CD14-positive monocyte (primary cell): Measurements from ENCODE around the gene FGF14. TPM values are rescaled to one million over a fixed set of nuclear protein-coding genes. Genes with fewer than 3 reads are reported as not detected.

Experiments used
- DNase-seq, 3 donors: peaks; one replicate each; pipeline ENCODE4 v3.0.0-alpha.2; 2011 to 2022
- H2AFZ ChIP-seq: 2 replicates; pipeline ENCODE4 v1.6.0; 2012; ENCODE audit warnings: mild to moderate bottlenecking, low read depth, low read length, inconsistent platforms; ENCODE audit not compliant: insufficient read depth, poor library complexity, severe bottlenecking
- H3K27ac ChIP-seq, 2 donors: 1 replicate in 1 of 2; 2 replicates in 1 of 2; pipeline ENCODE4 v1.5.1; 2012 to 2013; ENCODE audit warnings: low read length in 2 of 2, control low read depth in 1 of 2, inconsistent platforms in 1 of 2, low read depth in 1 of 2, mild to moderate bottlenecking in 1 of 2
- H3K27me3 ChIP-seq, 2 donors: one replicate each; pipeline versions ENCODE4 v1.6.0 to v1.6.1; 2011 to 2013; ENCODE audit warnings: low read length in 2 of 2; ENCODE audit not compliant: control insufficient read depth in 2 of 2, insufficient read depth in 2 of 2
- H3K36me3 ChIP-seq, 2 donors: replicated peaks in 1 of 2; 1 replicate in 1 of 2; 2 replicates in 1 of 2; pipeline versions ENCODE4 v1.5.1 to v1.6.1; 2012 to 2013; ENCODE audit warnings: low read length in 2 of 2, control low read depth in 1 of 2, inconsistent platforms in 1 of 2, mild to moderate bottlenecking in 1 of 2; ENCODE audit not compliant: insufficient read depth in 2 of 2, control insufficient read depth in 1 of 2
- H3K4me1 ChIP-seq, 2 donors: 1 replicate in 1 of 2; 2 replicates in 1 of 2; pipeline versions ENCODE4 v1.5.1 to v1.6.1; 2012 to 2013; ENCODE audit warnings: low read length in 2 of 2, control low read depth in 1 of 2, inconsistent platforms in 1 of 2, mild to moderate bottlenecking in 1 of 2, moderate library complexity in 1 of 2; ENCODE audit not compliant: insufficient read depth in 2 of 2, control insufficient read depth in 1 of 2
- H3K4me2 ChIP-seq: replicated peaks from 2 replicates; pipeline ENCODE3; 2012; ENCODE audit warnings: low read length, moderate library complexity, mild to moderate bottlenecking; ENCODE audit not compliant: poor library complexity, severe bottlenecking; ENCODE audit errors: extremely low read depth
- H3K4me3 ChIP-seq, 3 experiments: fragments of 200-600 bp in 1 of 3; sonication (generic) in 1 of 3; replicated peaks in 1 of 3; 1 replicate in 2 of 3; 2 replicates in 1 of 3; pipeline ENCODE4 v1.5.1; 2011 to 2013; ENCODE audit warnings: low read length in 3 of 3, mild to moderate bottlenecking in 3 of 3, control low read depth in 2 of 3, low read depth in 2 of 3, inconsistent platforms in 1 of 3, moderate library complexity in 1 of 3
- H3K79me2 ChIP-seq: 2 replicates; pipeline ENCODE4 v1.6.0; 2012; ENCODE audit warnings: mild to moderate bottlenecking, control low read depth, inconsistent platforms, low read length, moderate library complexity; ENCODE audit not compliant: insufficient read depth
- H3K9ac ChIP-seq: 2 replicates; pipeline ENCODE4 v1.6.0; 2017; ENCODE audit warnings: low read length, mild to moderate bottlenecking; ENCODE audit not compliant: insufficient read depth, poor library complexity, severe bottlenecking
- H3K9me3 ChIP-seq, 2 donors: replicated peaks in 1 of 2; 1 replicate in 1 of 2; 2 replicates in 1 of 2; pipeline versions ENCODE4 v1.5.1 to v1.6.1; 2012 to 2013; ENCODE audit warnings: low read length in 2 of 2, control low read depth in 1 of 2; ENCODE audit not compliant: control insufficient read depth in 1 of 2, insufficient read depth in 1 of 2
- H4K20me1 ChIP-seq: 2 replicates; pipeline ENCODE4 v1.6.0; 2012; ENCODE audit warnings: mild to moderate bottlenecking, low read length, control low read depth, moderate library complexity; ENCODE audit not compliant: insufficient read depth
- H3K27ac Mint-ChIP-seq, 7 donors: one replicate each; pipeline ENCODE4 v1.8.0; 2020; ENCODE audit warnings: mild to moderate bottlenecking in 7 of 7, mixed read lengths in 7 of 7, moderate library complexity in 6 of 7, inconsistent platforms in 2 of 7
- H3K27me3 Mint-ChIP-seq, 3 donors: one replicate each; pipeline ENCODE4 v1.8.0; 2021 to 2022; ENCODE audit warnings: low read depth in 3 of 3, mild to moderate bottlenecking in 3 of 3, mixed read lengths in 3 of 3, moderate library complexity in 3 of 3, inconsistent platforms in 1 of 3
- H3K36me3 Mint-ChIP-seq, 2 donors: one replicate each; pipeline ENCODE4 v1.8.0; 2020; ENCODE audit warnings: mixed read lengths in 2 of 2, inconsistent platforms in 1 of 2, mild to moderate bottlenecking in 1 of 2
- H3K4me1 Mint-ChIP-seq: one replicate; pipeline ENCODE4 v1.8.0; 2020; ENCODE audit warnings: mild to moderate bottlenecking, mixed read lengths
- H3K4me3 Mint-ChIP-seq, 2 donors: one replicate each; pipeline ENCODE4 v1.8.0; 2020; ENCODE audit warnings: mild to moderate bottlenecking in 2 of 2, mixed read lengths in 2 of 2, moderate library complexity in 1 of 2
- H3K9me3 Mint-ChIP-seq, 7 donors: one replicate each; pipeline ENCODE4 v1.8.0; 2020 to 2022; ENCODE audit warnings: mixed read lengths in 7 of 7, mild to moderate bottlenecking in 6 of 7, moderate library complexity in 6 of 7, inconsistent platforms in 2 of 7
- CTCF ChIP-seq: fragments of 200-600 bp; IDR thresholded peaks from one replicate; pipeline ENCODE4 v1.8.0; 2022; ENCODE audit warnings: antibody characterized with exemption, mild to moderate bottlenecking
- WGBS: methylation state at CpG from one replicate; pipeline ENCODE4 v1.1.5; 2013; ENCODE audit warnings: missing lambda C conversion rate; ENCODE audit not compliant: insufficient coverage; 5-methylcytosine and 5-hydroxymethylcytosine counted together
- intact Hi-C, 2 donors: fragments of 100-400 bp; cut with micrococcal nuclease; formaldehyde crosslinking; loops; one replicate each; pipeline versions ENCODE4 v1.15.0 to v1.15.1; 2023
- polyA plus RNA-seq, 3 donors: library from polyadenylated mRNA; depleted of rRNA in 1 of 3; unstranded in 2 of 3; stranded (reverse) in 1 of 3; fragments of 300-500 nt in 2 of 3; fragments of >200 nt in 1 of 3; fragmentation: Illumina TruSeq in 2 of 3; gene quantifications; 1 replicate in 2 of 3; 2 replicates in 1 of 3; pipeline ENCODE4 v1.2.3, GENCODE V29; 2012 to 2021

The FGF14 gene
- polyA plus RNA-seq, 3 donors = not detected

- no peak overlapping the region for H3K9ac ChIP-seq
- H3K27ac Mint-ChIP-seq = no peak overlapping the region
- no peak for TF ChIP-seq CTCF
- no peak overlapping the region for H3K4me3 Mint-ChIP-seq
- no peaks in the 10 kb centered on the region for H3K4me1 Mint-ChIP-seq
- no peak overlapping the region for H3K4me2 ChIP-seq
- no peaks in the 10 kb centered on the region for H3K36me3 ChIP-seq
- no peak overlapping the region for H3K27ac ChIP-seq
- H3K9me3 ChIP-seq = no peaks in the 10 kb centered on the region
- H3K27me3 Mint-ChIP-seq = no peaks in the 10 kb centered on the region
- H3K4me1 ChIP-seq = no peaks in the 10 kb centered on the region
- no peaks in the 10 kb centered on the region for H4K20me1 ChIP-seq
- no peaks in the 10 kb centered on the region for H3K27me3 ChIP-seq
- no peak overlapping the region for H3K4me3 ChIP-seq
- 50% methylated on average over 1 of the region's 5 CpGs for WGBS
- no peak for DNase-seq
- peaks cover 0 to 5% (median 0%) of the 10 kb centered on the region in 7 donors for H3K9me3 Mint-ChIP-seq
- intact Hi-C loops = no loop called here
- no peaks in the 10 kb centered on the region for H3K79me2 ChIP-seq
- no peak overlapping the region for H2AFZ ChIP-seq
- no peaks in the 10 kb centered on the region for H3K36me3 Mint-ChIP-seq
Observed at GRCh38 chr13:102152790-102153189, 249.1 kb downstream of the FGF14 start.

GRCh38 chr13:102147353-102147752 is 254.5 kb downstream of the FGF14 start:
- no peak for TF ChIP-seq CTCF
- Histone ChIP-seq H4K20me1 (no peaks in the 10 kb centered on the region), H3K79me2 (no peaks in the 10 kb centered on the region), H2AFZ (no peak overlapping the region), H3K4me2 (no peak overlapping the region), H3K27ac (no peak overlapping the region), H3K36me3 (no peaks in the 10 kb centered on the region), H3K4me3 (no peak overlapping the region), H3K9me3 (no peaks in the 10 kb centered on the region), H3K4me1 (no peaks in the 10 kb centered on the region), H3K9ac (no peak overlapping the region), H3K27me3 (no peaks in the 10 kb centered on the region)
- peaks cover 0 to 2% (median 0%) of the 10 kb centered on the region in 7 donors for H3K9me3 Mint-ChIP-seq
- intact Hi-C loops = no loop called here
- H3K27ac Mint-ChIP-seq = no peak overlapping the region
- DNase-seq = no peak
- no peaks in the 10 kb centered on the region for H3K27me3 Mint-ChIP-seq
- no peaks in the 10 kb centered on the region for H3K4me1 Mint-ChIP-seq
- H3K4me3 Mint-ChIP-seq = no peak overlapping the region
- H3K36me3 Mint-ChIP-seq = no peaks in the 10 kb centered on the region
